Neural crest cell (in vitro differentiated cells): ENCODE data around the gene OSBPL7. TPM values are rescaled to one million over a fixed set of nuclear protein-coding genes. Genes with fewer than 3 reads are reported as not detected.

ENCODE experiments used
- DNase-seq: peaks from one replicate; pipeline ENCODE4 v3.0.0; 2021; ENCODE audit warnings: low read depth, mixed read lengths, low spot score
- H3K27ac Mint-ChIP-seq: one replicate; pipeline ENCODE4 v1.8.0; 2021; ENCODE audit warnings: mild to moderate bottlenecking, mixed read lengths; ENCODE audit not compliant: unreplicated experiment
- H3K27me3 Mint-ChIP-seq: 2 replicates; pipeline ENCODE4 v1.8.0; 2021; ENCODE audit warnings: low read depth, mild to moderate bottlenecking, mixed read lengths
- H3K36me3 Mint-ChIP-seq: 2 replicates; pipeline ENCODE4 v1.8.0; 2021; ENCODE audit warnings: low read depth, mild to moderate bottlenecking, mixed read lengths
- H3K4me1 Mint-ChIP-seq: 2 replicates; pipeline ENCODE4 v1.8.0; 2021; ENCODE audit warnings: mixed read lengths
- H3K4me3 Mint-ChIP-seq: one replicate; pipeline ENCODE4 v1.8.0; 2021; ENCODE audit warnings: mild to moderate bottlenecking, mixed read lengths
- H3K9me3 Mint-ChIP-seq: 2 replicates; pipeline ENCODE4 v1.8.0; 2021; ENCODE audit warnings: mixed read lengths
- CTCF ChIP-seq: fragments of 200-600 bp; sonication (generic); conservative IDR thresholded peaks from 2 replicates; pipeline ENCODE4 v1.5.0; 2021; ENCODE audit warnings: antibody characterized with exemption, mild to moderate bottlenecking
- total RNA-seq: library from RNA; stranded (reverse); gene quantifications from 2 replicates; pipeline ENCODE4 v1.2.1, GENCODE V29; 2021

The OSBPL7 gene
- total RNA-seq, 1 donor from 2014 or later = 14.3 TPM

- Mint-ChIP-seq H3K4me1 (peaks cover 14% of the 10 kb centered on the region), H3K4me3 (peak overlapping the region; percentile 8), H3K27ac (no peak overlapping the region), H3K27me3 (peaks cover 99% of the 10 kb centered on the region), H3K36me3 (no peaks in the 10 kb centered on the region), H3K9me3 (no peaks in the 10 kb centered on the region)
- DNase-seq = no peak
- no peak for TF ChIP-seq CTCF
Observed at GRCh38 chr17:47791025-47791424, 30.6 kb downstream of the OSBPL7 start.

GRCh38 chr17:47789611-47790561 lies 31.7 kb downstream of the OSBPL7 start:
- peaks cover 99% of the 10 kb centered on the region for H3K27me3 Mint-ChIP-seq
- H3K27ac Mint-ChIP-seq = no peak overlapping the region
- peak overlapping the region; percentile 51 for H3K4me3 Mint-ChIP-seq
- no peaks in the 10 kb centered on the region for H3K36me3 Mint-ChIP-seq
- H3K9me3 Mint-ChIP-seq = no peaks in the 10 kb centered on the region
- DNase-seq = peak; percentile 55
- H3K4me1 Mint-ChIP-seq = peaks cover 14% of the 10 kb centered on the region
- peak; percentile 63 for TF ChIP-seq CTCF

- Mint-ChIP-seq H3K9me3 (no peaks in the 10 kb centered on the region), H3K4me3 (peak overlapping the region; percentile 44), H3K27ac (no peak overlapping the region), H3K4me1 (peaks cover 11% of the 10 kb centered on the region), H3K36me3 (no peaks in the 10 kb centered on the region), H3K27me3 (peaks cover 97% of the 10 kb centered on the region)
- DNase-seq = peak; percentile 65
- no peak for TF ChIP-seq CTCF
Observed at GRCh38 chr17:47785538-47786123, 36.0 kb downstream of the OSBPL7 start.

- H3K4me3 Mint-ChIP-seq = no peak overlapping the region
Observed at GRCh38 chr17:47781397-47781796, 40.2 kb downstream of the OSBPL7 start.

GRCh38 chr17:47778184-47778635 lies 43.4 kb downstream of the OSBPL7 start:
- TF ChIP-seq CTCF = no peak
- H3K36me3 Mint-ChIP-seq = no peaks in the 10 kb centered on the region
- H3K4me3 Mint-ChIP-seq = no peak overlapping the region
- peaks cover 72% of the 10 kb centered on the region for H3K27me3 Mint-ChIP-seq
- H3K4me1 Mint-ChIP-seq = no peaks in the 10 kb centered on the region
- no peak for DNase-seq
- no peaks in the 10 kb centered on the region for H3K9me3 Mint-ChIP-seq
- no peak overlapping the region for H3K27ac Mint-ChIP-seq

More at GRCh38 chr17:47781397-47781796, 40.2 kb downstream of the OSBPL7 start:
- TF ChIP-seq CTCF = no peak
- no peaks in the 10 kb centered on the region for H3K4me1 Mint-ChIP-seq
- DNase-seq = no peak
- no peak overlapping the region for H3K27ac Mint-ChIP-seq
- no peaks in the 10 kb centered on the region for H3K36me3 Mint-ChIP-seq
- peaks cover 71% of the 10 kb centered on the region for H3K27me3 Mint-ChIP-seq
- H3K9me3 Mint-ChIP-seq = no peaks in the 10 kb centered on the region
